Measurements from ENCODE around the gene SNAP47. TPM values are rescaled to one million over a fixed set of nuclear protein-coding genes. Genes with fewer than 3 reads are reported as not detected.

SNAP47 gene
- polyA plus RNA-seq, 3 donors: 12.9 to 16.0 (median 15.0) TPM

DNA sequence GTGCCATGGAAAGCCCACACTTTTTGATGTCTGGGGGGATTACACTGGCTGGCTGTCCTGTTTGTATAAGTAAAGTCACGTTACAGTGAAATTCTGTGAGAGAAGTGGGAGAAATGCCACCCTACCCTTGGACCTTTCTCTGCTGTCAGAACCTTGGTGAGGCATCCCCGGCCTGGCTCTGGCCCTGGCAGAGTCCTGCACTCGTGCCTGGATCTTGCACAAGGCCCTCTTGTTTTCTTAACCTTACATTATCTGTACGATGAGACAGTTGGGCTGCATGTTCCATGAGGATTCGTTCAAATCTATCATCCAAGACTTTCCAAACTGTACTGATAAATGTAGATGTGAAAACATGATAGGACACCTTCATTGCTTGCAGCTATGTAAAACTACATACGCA, 11.4 kb downstream of the SNAP47 start:
- WGBS, 3 donors: 84 to 85% (median 84%) methylated on average over 6 of the region's 6 CpGs
- no peak overlapping the region for H3K27ac ChIP-seq (ENCODE audit: low read depth, low read length)

DNA sequence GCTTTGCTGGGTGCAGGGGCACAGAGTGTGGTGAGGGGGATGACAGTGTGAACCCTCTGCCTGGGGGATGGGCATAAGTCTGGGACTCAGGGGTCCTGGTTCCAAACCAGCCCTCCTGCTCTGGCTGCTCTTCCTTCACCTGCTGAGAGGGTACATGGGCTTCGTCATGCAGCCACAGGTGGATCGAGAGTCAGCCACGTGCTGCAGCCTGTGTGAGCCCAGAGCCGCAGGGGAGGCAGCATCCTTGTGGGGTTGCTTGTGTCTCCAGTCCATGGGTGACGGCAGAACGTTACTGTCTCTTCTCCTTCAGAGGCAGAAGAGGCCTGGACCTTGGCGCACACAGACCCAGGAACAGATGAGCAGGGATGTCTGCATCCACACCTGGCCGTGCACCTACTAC, 12.1 kb downstream of the SNAP47 start:
- 81 to 87% (median 84%) methylated on average over 8 of the region's 8 CpGs for WGBS, 3 donors
- H3K27ac ChIP-seq (ENCODE audit: low read depth, low read length): no peak overlapping the region

DNA sequence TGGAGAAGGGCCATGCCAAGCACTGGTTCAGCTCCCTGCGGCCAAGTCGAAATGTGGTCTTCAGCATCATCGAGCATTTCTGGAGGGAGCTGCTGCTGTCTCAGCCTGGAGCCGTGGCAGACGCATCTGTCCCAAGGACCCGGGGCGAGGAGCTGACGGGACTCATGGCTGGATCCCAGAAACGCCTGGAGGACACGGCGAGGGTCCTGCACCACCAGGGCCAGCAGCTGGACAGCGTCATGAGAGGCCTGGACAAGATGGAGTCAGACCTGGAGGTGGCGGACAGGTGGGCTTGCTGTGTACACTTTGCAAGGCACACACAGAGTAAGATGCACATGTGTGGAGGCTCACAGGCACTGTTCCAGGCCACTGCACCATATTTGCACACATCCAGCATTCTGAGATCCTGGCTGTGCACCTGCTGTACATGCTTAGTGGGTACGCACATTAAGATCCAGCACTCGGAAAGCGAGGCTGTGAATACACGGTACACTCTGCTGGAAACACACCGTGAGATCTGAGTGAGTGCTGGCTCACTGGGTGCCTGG, 12.8 kb downstream of the SNAP47 start:
- H3K27ac ChIP-seq (ENCODE audit: low read depth, low read length): no peak overlapping the region
- WGBS, 3 donors: 86 to 93% (median 92%) methylated on average over 18 of the region's 18 CpGs

- WGBS, 3 donors: 50 to 65% (median 57%) methylated on average over 7 of the region's 7 CpGs
- no peak overlapping the region for H3K27ac ChIP-seq (ENCODE audit: low read depth, low read length)
Measured at GRCh38 chr1:227748496-227749182, 13.4 kb downstream of the SNAP47 start.

- H3K27ac ChIP-seq (ENCODE audit: low read depth, low read length): no peak overlapping the region
- WGBS, 3 donors: 81 to 87% (median 83%) methylated on average over 7 of the region's 7 CpGs
Measured at GRCh38 chr1:227749225-227749624, 14.0 kb downstream of the SNAP47 start.

DNA sequence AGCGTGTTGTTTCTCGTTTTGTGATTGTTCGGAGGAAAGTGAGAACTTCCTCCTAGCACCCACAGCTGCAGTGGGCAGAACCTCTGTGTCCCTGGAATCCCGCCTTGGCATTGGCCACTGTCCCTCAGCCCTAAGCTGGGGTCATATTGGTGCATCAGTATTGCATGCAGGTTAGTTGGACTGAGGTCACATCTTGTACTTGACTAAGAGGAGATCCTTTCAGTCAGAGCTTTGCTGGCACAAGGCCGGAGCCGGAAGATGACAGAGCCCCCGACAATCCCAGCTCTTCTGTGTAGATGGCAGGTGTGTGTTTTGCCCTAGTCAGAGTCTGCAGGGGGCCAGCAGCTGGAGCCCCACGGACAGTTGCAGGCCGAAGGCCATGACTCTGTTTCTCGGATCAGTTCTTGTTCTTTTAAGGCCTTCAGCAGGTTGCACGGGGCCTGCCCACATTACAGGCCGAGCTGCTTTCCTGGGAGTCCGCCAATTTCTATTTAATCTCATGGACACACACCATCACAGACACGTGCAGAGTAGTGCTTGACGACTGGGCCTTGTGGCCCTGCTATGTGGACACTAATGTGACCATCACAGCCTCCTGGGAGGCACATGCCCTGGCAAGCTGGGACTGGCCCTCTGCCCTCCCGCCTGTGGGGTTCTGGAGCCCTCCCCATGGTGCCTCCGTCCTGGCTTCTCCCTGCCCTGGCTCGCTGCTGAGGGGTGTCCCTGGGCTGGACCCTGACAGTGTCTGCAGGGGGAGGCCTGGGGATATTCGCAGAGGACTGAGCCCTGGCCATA, 14.9 kb downstream of the SNAP47 start:
- no peak overlapping the region for H3K27ac ChIP-seq (ENCODE audit: low read depth, low read length)
- 81 to 89% (median 86%) methylated on average over 19 of the region's 19 CpGs for WGBS, 3 donors

GRCh38 chr1:227753999-227754711, 18.9 kb downstream of the SNAP47 start:
- no peak overlapping the region for H3K27ac ChIP-seq (ENCODE audit: low read depth, low read length)
- WGBS, 3 donors: 59 to 69% (median 59%) methylated on average over 7 of the region's 7 CpGs

DNA sequence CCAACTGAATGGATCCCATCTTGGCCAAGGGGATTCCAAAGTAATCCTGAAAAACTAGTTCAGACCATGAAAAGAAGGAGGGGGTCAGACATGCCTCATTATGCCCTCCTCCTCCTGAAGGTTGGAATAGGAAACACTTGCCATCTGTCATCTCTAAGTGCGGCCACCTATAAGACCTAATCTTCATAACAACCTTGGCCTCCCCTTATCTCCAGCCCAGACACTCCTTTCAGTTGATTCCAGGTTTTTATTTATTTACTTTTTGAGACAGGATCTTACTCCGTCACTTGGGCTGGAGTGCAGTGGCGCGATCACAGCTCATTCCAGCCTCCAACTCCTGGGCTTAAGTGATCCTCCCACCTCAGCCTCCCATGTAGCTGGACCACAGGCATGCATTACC, 19.7 kb downstream of the SNAP47 start:
- WGBS, 3 donors: 65 to 98% (median 95%) methylated on average over 4 of the region's 4 CpGs
- H3K27ac ChIP-seq (ENCODE audit: low read depth, low read length): no peak overlapping the region

GRCh38 chr1:227756172-227756959, 21.1 kb downstream of the SNAP47 start:
- H3K27ac ChIP-seq (ENCODE audit: low read depth, low read length): no peak overlapping the region
- 83 to 86% (median 85%) methylated on average over 13 of the region's 13 CpGs for WGBS, 3 donors

DNA sequence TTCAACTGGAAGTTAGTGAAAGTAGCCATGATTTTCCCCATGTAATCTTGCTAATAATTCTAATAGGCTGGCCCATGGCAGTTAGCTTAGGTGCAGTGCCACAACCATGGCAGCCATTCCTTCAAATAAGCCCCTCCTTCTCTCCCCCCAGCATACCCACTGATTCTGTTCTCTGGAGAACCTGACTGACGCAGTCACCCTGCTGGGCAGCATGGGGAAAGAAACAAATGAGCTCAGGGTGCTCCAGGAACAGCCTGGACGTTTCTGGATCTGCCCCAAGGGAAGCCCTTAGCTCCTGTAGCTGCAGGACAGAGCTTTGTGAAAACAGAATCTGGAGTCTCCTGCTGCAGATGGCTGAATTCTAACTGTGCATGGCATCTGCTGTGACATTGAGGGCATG, 22.5 kb downstream of the SNAP47 start:
- H3K27ac ChIP-seq (ENCODE audit: low read depth, low read length): no peak overlapping the region
- WGBS, 3 donors: 76 to 81% (median 78%) methylated on average over 2 of the region's 2 CpGs

DNA sequence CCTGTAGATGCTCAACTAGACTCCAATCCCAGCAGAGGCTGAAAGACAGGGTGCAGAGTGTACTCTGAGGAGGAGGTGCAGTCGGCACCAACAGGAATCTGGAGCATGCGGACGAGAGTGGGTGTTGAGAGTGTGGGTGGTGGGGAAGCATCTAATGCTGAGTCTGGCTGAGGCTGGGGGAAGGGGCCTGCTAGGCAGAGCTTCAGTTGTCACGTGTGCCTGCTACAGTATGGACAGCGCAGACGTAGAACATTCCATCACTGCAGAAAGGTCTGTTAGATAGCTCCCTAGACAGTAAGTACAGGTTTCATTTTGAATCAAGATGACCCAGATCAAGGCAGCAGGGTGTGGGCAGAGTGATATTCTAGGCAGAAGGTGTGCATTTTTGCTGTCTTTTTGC, 23.1 kb downstream of the SNAP47 start:
- no peak overlapping the region for H3K27ac ChIP-seq (ENCODE audit: low read depth, low read length)
- WGBS, 3 donors: 79 to 88% (median 88%) methylated on average over 6 of the region's 6 CpGs

DNA sequence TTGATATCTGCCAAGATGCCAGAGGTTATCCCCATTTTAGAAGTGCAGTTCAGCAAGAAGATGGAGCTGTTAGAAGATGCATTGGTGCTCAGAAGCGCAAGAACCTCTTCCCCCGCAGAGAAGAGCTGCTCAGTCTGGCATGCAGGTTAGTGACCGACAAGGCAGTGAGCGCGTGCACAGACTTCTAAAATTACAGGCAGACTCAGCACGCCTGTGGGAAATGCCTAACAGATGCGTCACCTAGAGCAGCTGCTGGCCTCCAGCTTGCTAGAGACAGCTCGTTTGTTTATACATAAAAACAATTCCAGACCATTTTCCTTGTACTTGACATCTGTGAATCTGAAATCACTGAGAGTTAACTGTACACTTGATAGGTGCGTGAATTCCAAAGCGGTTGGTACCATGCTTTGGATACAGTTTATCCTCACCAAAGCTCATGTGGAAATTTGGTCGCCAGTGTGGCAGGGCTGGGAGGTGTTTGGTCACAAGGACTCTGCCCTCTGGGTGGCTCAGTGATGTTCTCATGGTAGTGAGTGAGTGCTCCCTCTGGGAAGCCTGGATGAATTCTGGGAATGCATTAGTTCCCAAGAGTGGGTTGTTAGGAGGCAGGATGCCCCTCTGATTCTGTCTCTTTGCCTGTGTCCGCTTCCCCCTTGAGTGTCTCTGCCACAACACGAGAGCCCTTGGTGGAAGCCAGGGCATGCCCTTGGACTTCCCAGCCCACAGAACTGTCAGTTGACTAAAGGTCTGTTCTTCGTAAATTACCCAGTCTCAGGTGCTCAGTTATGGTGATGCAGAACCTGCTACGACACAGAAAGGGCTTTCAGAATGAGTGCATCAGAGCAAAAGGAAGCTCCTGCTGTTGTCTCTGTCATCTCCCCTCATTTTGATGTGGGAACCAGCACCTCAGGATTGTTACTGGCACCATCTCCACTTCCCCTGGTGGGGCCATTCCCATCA, 24.4 kb downstream of the SNAP47 start:
- no peak overlapping the region for H3K27ac ChIP-seq (ENCODE audit: low read depth, low read length)
- WGBS, 3 donors: 87 to 89% (median 87%) methylated on average over 15 of the region's 15 CpGs

DNA sequence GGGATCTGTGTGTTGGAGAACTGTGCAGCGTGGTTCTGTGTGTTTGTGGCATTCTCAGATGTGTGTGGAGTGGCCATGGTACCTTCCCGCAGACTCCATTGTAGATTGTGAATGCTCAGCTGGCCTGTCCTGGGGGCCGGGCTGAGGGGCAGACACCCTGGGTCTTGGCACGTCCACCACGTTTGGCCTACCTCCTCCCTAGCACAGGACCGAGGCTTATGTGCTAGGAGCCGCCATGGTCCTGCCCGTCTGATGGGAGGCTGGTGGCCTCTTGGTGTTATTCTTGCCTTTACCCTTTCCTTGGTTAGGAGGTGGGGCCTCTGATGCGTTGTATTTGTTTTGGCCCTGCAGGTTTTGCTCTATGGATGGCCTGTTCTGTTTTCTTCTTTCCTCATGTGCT, 25.1 kb downstream of the SNAP47 start:
- no peak overlapping the region for H3K27ac ChIP-seq (ENCODE audit: low read depth, low read length)
- WGBS, 3 donors: 88 to 95% (median 93%) methylated on average over 9 of the region's 9 CpGs

DNA sequence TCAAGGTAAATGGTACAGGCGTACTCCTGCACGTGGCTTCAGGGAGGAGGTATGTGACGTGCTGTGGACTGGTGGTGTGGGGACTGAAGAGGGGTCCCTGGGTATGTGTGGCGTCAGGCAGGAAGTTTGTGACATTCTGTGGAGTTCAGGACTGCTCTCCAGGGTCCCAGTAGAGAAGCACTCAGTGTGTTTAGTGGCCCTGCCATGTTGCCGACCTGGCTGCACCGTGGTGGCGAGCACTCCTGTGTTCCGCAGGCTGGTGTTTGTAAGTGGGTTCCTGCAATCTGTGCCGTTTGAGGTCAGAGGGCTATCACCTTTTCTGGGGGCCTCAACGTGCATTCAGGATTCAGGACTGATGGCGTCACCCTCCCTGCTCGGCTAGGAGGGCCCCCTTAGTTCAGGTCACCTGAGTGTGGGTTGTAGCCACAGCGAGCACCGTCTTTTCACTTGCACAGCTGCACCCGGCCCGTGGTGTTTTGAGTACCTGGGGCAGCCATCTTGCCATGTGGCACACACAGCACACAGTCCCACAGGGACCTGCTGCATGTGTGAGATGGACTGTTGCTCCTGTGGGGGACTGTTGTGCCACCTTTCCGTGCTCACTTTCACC, 26.5 kb downstream of the SNAP47 start:
- WGBS, 3 donors: 83 to 85% (median 83%) methylated on average over 17 of the region's 17 CpGs
- no peak overlapping the region for H3K27ac ChIP-seq (ENCODE audit: low read depth, low read length)

- H3K27ac ChIP-seq (ENCODE audit: low read depth, low read length): no peak overlapping the region
- WGBS, 3 donors: 17 to 18% (median 17%) methylated on average over 22 of the region's 22 CpGs
Measured at GRCh38 chr1:227762231-227762911, 27.1 kb downstream of the SNAP47 start.

GRCh38 chr1:227763246-227764018, 28.2 kb downstream of the SNAP47 start:
- no peak overlapping the region for H3K27ac ChIP-seq (ENCODE audit: low read depth, low read length)
- WGBS, 3 donors: 90 to 96% (median 92%) methylated on average over 16 of the region's 16 CpGs

Measured in adipose tissue (tissue), 3 donors.